ENCODE data around the gene COL6A2. TPM values are rescaled to one million over a fixed set of nuclear protein-coding genes. Genes with fewer than 3 reads are reported as not detected.

COL6A2 gene
- total and polyA plus RNA-seq, 2 of the 4 experiments (the other 2 are of a cell fraction), result 208 to 1,065 TPM

GRCh38 chr21:46108827-46109312, 11.0 kb downstream of the COL6A2 start:
- Histone ChIP-seq H3K4ac (ENCODE audit: low read depth, low read length) (no peak overlapping the region), H4K20me1 (ENCODE audit: insufficient read depth, low read length) (peaks cover 95% of the 10 kb centered on the region), H3K4me3 (ENCODE audit: insufficient read depth, low read depth, low read length) (no peak overlapping the region), H2AK9ac (replicated peaks; ENCODE audit: low read depth, low read length, poor library complexity) (peak overlapping the region; percentile 42), H3K9me1 (ENCODE audit: insufficient read depth, low read length) (no peaks in the 10 kb centered on the region), H3K56ac (ENCODE audit: extremely low read depth, insufficient read depth, low read length) (no peak overlapping the region), H3K23ac (ENCODE audit: low read depth, low read length) (no peak overlapping the region), H3K14ac (replicated peaks; ENCODE audit: low read depth, low read length) (no peak overlapping the region), H3K79me1 (ENCODE audit: low read depth in 1 of 2, low read length in 2 of 2) (peaks cover 15 to 61% of the 10 kb centered on the region in 2 experiments), H2BK20ac (ENCODE audit: low read depth, low read length) (no peak overlapping the region), H4K8ac (ENCODE audit: low read depth in 2 of 2, low read length in 2 of 2) (no peak overlapping the region), H3K27ac (ENCODE audit: insufficient read depth, low read length) (no peak overlapping the region), H3K9me3 (ENCODE audit: control insufficient read depth, insufficient read depth, low read length) (peaks cover 7% of the 10 kb centered on the region; the same call in 1 of the 2 replicates), H3K36me3 (ENCODE audit: control insufficient read depth, insufficient read depth, low read length) (peaks cover 61% of the 10 kb centered on the region), H3K4me1 (ENCODE audit: control insufficient read depth, insufficient read depth, low read length) (peaks cover 4% of the 10 kb centered on the region), H3K27me3 (ENCODE audit: control insufficient read depth, insufficient read depth, low read length) (no peaks in the 10 kb centered on the region), H3K9ac (ENCODE audit: low read depth, low read length) (no peak overlapping the region), H4K91ac (ENCODE audit: insufficient read depth, low read depth, low read length) (no peak overlapping the region), H2BK15ac (ENCODE audit: low read depth, low read length) (no peak overlapping the region), H2BK5ac (ENCODE audit: low read depth, low read length, poor library complexity, severe bottlenecking) (no peak overlapping the region), H2AK5ac (ENCODE audit: low read depth, low read length) (no peak overlapping the region), H2AFZ (replicated peaks; ENCODE audit: low read length, poor library complexity) (no peak overlapping the region), H2BK120ac (ENCODE audit: low read depth, low read length) (no peak overlapping the region), H3K4me2 (ENCODE audit: low read depth, low read length) (no peak overlapping the region), H4K5ac (ENCODE audit: low read depth, low read length) (no peak overlapping the region), H3K18ac (ENCODE audit: low read depth, low read length) (no peak overlapping the region)
- whole genome bisulfite sequencing, 2 experiments (ENCODE audit: extremely low coverage in 2 of 2, insufficient read length in 1 of 2), result 79% methylated on average over 3 of the region's 9 CpGs; no CpG with 5 or more reads in 1 of the 2 experiments
- CTCF ChIA-PET, result no interaction called here
- no TSS peak for BruUV-seq (replicated peaks)
- dilution Hi-C loops (cut with HindIII; ENCODE audit: low sequenced_read_pairs, unreplicated experiment) (no loop called here), in situ Hi-C loops (cut with MboI; ENCODE audit: low sequenced_read_pairs) (no loop called here), intact Hi-C loops (cut with micrococcal nuclease) (no loop called here)
- TF ChIP-seq MAZ (IDR thresholded peaks at IDR 0.05; ENCODE audit: borderline replicate concordance, low read depth, low read length), result no peak
- POLR2A ChIA-PET (ENCODE audit: unreplicated experiment), result no interaction called here
- DNase-seq, result no peak
- ATAC-seq (ENCODE audit: low read depth), result peak; percentile 24; the same call in 1 of the 2 replicates
